Activated gamma-delta T cell treated with anti-CD3 and anti-CD28 coated beads, Interleukin-2, amount 50 U/mL, for 16 hours (primary cell): ENCODE measurements around the gene CD200.
"Not testable (repeated sequence)": the region's sequence is repeated elsewhere in the genome, so short reads cannot be mapped to it uniquely, and the experiment has no call there.

ENCODE experiments used
- DNase-seq: peaks from one replicate; pipeline ENCODE4 v3.0.0-alpha.2; 2020; ENCODE audit warnings: low read depth

Gene CD200

GRCh38 chr3:112390783-112391641 is 58.1 kb downstream of the CD200 start:
- DNase-seq = no peak

DNA sequence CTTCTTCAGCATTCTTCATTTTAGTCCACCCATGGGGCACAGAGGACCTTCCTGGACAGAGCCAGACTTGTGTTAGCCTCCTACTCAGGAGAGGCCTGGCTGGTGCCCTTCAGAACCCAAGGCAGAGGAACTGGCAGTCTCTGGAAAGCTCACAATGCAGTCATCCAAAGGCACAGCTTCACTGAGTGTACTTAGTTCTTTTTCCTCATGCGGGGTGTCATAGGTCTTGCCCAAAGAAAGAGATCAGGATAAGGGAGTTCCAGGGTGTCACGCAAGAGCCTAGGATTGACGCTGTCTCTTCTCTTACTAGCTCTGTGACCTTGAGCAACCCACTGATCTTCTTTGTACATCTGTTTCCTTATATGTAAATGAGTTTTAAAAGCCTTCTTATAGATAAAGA is 58.7 kb downstream of the CD200 start:
- DNase-seq = no peak

- DNase-seq = no peak
Observed at GRCh38 chr3:112392393-112393359, 59.7 kb downstream of the CD200 start.

DNA sequence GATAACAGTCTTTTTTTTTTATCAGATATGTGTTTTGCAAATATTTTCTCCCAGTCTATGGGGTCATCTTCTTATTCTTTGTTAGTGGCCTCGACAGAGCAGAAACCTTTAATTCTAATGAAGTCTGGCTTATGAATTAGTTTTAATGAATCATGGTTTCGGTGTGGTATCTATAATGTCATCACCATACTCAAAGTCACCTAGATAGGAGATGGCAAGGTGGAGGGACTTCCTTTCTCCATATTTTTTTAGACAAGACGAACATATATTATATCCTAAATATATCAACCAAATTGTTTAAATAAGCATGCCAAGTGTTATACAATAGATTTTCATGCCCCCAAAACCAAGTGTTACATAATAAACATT is 60.4 kb downstream of the CD200 start:
- DNase-seq = no peak

DNA sequence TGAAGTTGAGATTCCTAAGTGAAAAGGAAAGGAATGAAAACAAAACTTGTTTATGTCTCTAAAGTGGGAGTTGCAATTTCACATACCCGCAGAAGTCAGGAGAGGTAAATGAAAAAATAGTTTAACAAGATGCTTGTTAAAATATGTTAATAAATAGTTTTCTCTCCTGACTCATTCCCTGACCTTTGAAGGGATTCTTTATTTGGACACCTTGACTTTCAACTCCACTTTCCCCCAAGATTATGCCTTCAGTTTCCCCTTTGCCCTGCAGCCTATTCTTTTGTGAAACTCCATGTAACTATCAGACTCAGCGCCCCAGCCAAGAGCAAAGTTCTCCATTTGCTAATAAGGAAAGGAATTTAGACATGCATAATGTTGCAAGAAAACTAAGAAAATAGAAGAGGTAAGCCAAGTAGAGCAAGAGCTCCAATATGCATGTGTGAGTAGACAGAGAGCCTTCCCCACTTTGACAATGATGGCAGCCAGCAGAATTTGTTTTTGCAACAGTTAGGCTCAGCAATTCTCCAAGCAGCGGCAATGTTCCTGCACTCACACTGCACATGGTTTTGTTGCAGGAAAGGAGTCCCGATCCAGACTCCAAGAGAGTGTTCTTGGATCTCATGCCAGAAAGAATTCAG is 61.2 kb downstream of the CD200 start:
- no peak for DNase-seq

- no peak for DNase-seq
Observed at GRCh38 chr3:112395181-112395895, 62.4 kb downstream of the CD200 start.

DNA sequence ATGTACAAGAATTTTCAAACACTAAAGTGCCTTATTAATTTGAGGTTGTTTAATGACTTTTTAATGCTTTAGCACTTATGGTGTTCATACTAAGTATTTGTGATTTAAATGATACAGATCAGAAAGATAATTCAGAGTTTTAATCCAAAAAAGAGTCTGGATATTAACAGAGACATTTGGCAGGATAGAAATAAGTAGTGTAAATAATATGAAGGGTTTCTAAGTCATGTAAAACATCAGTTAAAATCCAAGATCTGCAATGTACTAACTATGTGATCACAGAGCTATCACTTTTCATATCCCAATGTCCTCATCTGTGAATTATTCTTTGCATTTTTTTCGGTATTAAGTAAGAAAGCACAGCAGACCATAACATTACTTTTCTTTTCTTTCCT is 62.9 kb downstream of the CD200 start:
- DNase-seq = no peak

- no peak for DNase-seq
Observed at GRCh38 chr3:112397556-112397955, 64.6 kb downstream of the CD200 start.

- DNase-seq = no peak
Observed at GRCh38 chr3:112399064-112399463, 66.1 kb downstream of the CD200 start.

GRCh38 chr3:112399554-112399953 is 66.6 kb downstream of the CD200 start:
- DNase-seq = not testable (repeated sequence)

- not testable (repeated sequence) for DNase-seq
Observed at GRCh38 chr3:112400317-112400716, 67.4 kb downstream of the CD200 start.

DNA sequence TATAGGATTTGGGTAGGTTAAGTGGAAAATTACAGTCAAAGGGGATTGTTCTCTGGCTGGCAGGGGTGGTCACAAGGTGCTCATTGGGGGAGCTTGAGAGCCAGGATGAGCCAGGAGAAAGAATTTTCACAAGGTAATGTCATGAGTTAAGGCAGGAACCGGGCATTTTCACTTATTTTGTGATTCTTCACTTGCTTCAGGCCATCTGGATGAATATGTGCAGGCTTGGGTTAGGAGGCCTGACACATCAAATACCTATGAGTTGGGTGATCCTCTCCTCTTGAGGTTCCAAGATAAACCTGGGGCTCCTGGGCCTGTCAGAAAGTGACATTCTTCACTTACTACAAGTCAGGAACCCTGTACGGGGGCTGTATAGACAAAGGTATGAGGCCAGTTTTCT is 68.7 kb downstream of the CD200 start:
- DNase-seq = no peak

DNA sequence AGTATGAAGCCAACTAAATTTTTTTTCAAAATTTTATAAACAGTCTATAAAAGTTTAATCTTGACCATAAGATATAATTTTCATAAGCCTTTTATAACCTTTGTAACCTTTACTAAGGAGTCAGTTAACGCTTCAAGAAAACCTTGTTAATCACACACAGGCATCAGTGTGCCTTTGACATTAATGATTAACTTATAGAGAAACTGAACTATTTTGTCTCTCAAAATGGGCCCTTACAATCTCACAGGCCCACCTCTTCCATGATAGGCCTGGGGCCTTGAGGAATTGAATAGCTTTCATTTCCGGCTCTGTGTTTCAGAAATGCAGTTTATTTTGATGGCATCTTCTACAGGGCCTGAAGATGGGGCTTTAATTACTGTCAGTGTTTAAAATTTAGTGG is 70.1 kb downstream of the CD200 start:
- DNase-seq = no peak

DNA sequence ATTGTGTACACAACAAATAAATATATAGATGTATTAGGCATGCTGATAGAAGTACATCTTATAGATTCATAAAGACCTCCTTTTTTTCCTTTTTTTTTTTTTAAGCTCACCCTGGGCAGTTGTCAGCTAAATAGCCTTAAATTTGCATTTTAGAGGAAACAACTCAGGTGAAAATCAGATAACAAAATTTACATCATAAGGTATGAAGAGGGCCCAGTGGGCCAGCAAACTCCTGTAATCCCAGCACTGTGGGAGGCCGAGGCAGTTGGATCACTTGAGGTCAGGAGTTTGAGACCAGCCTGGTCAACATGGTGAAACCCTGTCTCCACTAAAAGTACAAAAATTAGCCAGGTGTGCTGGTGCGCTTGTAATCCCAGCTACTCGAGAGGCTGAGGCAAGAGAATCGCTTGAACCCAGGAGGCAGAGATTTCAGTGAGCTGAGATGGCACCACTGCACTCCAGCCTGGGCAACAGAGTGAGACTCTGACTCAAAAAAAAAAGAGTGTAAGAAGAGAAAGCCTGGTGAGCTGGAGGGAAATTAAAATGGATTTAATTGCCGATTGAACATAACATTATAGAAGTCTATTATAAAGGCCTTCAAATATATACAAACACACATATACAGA is 72.1 kb downstream of the CD200 start:
- DNase-seq = not testable (repeated sequence)

DNA sequence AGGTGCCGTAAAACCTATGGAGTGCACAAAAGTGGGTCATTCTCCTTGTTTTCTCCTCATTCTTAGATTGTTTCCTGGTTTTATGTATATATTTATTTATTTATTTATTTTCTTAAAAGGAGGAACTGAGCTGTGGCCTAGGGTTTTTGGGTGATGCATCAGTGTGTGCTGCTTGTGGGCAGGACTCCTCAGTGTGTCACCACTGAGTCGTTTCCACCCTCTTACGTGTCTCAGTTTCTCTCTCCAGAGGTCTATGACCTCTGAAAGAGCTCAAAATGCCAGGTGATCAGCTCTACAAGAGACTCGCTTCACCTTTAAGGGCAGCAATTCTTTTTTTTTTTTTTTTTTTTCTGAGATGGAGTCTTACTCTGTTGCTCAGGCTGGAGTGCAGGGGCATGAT is 72.9 kb downstream of the CD200 start:
- no peak for DNase-seq

GRCh38 chr3:112407214-112407887 is 74.4 kb downstream of the CD200 start:
- no peak for DNase-seq

DNA sequence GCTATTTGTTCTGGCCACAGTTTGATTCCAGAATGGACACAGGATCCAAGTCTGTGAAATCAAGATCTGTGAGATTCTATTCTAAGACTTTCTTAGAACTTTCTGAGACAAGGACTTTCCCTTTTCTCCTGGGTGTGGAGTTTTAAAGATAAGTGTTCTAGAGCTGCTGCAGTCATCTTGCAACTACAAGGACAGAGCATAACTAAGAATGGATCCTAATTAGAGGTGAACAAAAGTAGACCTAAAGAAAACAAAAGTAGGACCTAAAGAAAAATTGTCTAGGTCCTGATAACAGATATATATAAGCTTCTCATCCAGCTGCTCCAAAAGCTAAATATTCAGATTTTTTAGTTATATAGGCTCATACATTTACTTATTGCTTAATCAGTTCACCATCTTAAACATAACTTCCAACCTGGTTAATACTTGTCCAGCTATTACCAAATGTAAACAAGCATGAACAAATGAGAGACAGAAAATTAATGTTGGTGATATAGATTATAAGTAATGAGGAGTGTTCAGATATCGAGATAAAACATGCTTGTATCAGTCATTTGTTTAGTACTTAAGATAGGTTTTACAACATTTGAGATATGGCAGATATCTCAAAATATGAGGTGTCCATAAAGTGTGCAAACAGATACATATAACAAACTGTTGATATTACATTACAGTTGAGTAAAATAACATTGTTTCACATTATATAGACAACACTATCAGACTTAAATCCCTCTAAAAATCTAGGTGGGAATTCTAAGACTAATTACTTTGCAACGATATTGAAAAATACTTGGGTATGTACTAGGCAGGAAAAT is 75.1 kb downstream of the CD200 start:
- DNase-seq = no peak

- DNase-seq = no peak
Observed at GRCh38 chr3:112409041-112409440, 76.1 kb downstream of the CD200 start.

GRCh38 chr3:112411425-112411824 is 78.5 kb downstream of the CD200 start:
- DNase-seq = no peak
